ENCODE data around the gene ZNF768. TPM values are rescaled to one million over a fixed set of nuclear protein-coding genes. Genes with fewer than 3 reads are reported as not detected.
"Not testable (repeated sequence)": the region's sequence is repeated elsewhere in the genome, so short reads cannot be mapped to it uniquely, and the experiment has no call there.

Gene ZNF768
- total RNA-seq, 3 donors from 2014 or later, result 53.9 to 70.1 (median 65.9) TPM

GRCh38 chr16:30478766-30479478 lies 47.4 kb downstream of the ZNF768 start:
- no peaks in the 10 kb centered on the region for H3K4me1 ChIP-seq (ENCODE audit: low read depth)
- TF ChIP-seq, protein P1, sequence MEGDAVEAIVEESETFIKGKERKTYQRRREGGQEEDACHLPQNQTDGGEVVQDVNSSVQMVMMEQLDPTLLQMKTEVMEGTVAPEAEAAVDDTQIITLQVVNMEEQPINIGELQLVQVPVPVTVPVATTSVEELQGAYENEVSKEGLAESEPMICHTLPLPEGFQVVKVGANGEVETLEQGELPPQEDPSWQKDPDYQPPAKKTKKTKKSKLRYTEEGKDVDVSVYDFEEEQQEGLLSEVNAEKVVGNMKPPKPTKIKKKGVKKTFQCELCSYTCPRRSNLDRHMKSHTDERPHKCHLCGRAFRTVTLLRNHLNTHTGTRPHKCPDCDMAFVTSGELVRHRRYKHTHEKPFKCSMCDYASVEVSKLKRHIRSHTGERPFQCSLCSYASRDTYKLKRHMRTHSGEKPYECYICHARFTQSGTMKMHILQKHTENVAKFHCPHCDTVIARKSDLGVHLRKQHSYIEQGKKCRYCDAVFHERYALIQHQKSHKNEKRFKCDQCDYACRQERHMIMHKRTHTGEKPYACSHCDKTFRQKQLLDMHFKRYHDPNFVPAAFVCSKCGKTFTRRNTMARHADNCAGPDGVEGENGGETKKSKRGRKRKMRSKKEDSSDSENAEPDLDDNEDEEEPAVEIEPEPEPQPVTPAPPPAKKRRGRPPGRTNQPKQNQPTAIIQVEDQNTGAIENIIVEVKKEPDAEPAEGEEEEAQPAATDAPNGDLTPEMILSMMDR (IDR thresholded peaks at IDR 0.05), result no peak
- ATAC-seq (no peak), DNase-seq (no peak)
- no peaks in the 10 kb centered on the region for H3K36me3 ChIP-seq (ENCODE audit: low read depth)
- intact Hi-C loops (cut with DNase I, micrococcal nuclease), result no loop called here
- no peak overlapping the region for H3K4me3 ChIP-seq
- H3K9me3 ChIP-seq, result no peaks in the 10 kb centered on the region

DNA sequence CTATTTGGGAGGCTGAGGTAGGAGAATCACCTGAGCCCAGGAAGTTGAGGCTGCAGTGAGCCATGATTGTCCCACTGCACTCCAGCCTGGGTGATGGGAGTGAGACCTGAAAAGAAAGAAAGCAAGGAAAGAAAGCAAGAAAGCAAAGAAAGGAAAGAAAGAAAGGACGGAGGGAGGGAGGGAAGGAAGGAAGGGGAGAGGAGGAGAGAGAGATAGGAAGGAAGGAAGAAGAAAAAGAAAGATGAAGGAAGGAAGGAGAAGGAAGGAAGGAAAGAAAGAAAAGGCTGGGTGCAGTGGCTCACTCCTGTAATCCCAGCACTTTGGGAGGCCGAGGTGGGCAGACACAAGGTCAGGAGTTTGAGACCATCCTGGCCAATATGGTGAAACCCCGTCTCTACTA lies 48.6 kb downstream of the ZNF768 start:
- H3K4me1 ChIP-seq (ENCODE audit: low read depth); H3K4me3 ChIP-seq; DNase-seq; H3K36me3 ChIP-seq (ENCODE audit: low read depth); ATAC-seq; H3K9me3 ChIP-seq; intact Hi-C loops (cut with DNase I, micrococcal nuclease): not testable (repeated sequence)

GRCh38 chr16:30476991-30477390 lies 49.4 kb downstream of the ZNF768 start:
- no peaks in the 10 kb centered on the region for H3K36me3 ChIP-seq (ENCODE audit: low read depth)
- H3K9me3 ChIP-seq, result no peaks in the 10 kb centered on the region
- ATAC-seq, result no peak
- no peak overlapping the region for H3K4me3 ChIP-seq
- TF ChIP-seq, protein P1 (IDR thresholded peaks at IDR 0.05), result no peak
- intact Hi-C loops (cut with DNase I, micrococcal nuclease), result no loop called here
- DNase-seq, result no peak
- no peaks in the 10 kb centered on the region for H3K4me1 ChIP-seq (ENCODE audit: low read depth)

DNA sequence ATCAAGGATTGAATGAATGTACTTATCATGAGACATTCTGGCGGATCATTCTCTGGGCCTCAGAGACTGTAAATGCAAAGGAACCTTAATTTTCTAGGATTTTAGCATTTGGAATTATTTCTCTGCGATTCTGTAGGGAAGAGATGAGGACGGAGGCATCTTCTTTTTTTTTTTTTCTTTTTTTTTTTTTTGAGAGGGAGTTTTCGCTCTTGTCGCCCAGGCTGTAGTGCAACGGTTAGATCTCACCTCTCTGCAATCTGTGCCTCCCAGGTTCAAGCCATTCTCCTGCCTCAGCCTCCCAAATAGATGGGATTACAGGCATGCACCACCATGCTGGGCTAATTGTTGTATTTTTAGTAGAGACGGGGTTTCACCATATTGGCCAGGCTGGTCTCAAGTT lies 51.7 kb downstream of the ZNF768 start:
- TF ChIP-seq, protein P1 (IDR thresholded peaks at IDR 0.05), result no peak
- Histone ChIP-seq H3K4me3 (no peak overlapping the region), H3K4me1 (ENCODE audit: low read depth) (no peaks in the 10 kb centered on the region), H3K9me3 (no peaks in the 10 kb centered on the region), H3K36me3 (ENCODE audit: low read depth) (no peaks in the 10 kb centered on the region)
- intact Hi-C loops (cut with DNase I, micrococcal nuclease), result no loop called here
- ATAC-seq, result no peak
- no peak for DNase-seq

DNA sequence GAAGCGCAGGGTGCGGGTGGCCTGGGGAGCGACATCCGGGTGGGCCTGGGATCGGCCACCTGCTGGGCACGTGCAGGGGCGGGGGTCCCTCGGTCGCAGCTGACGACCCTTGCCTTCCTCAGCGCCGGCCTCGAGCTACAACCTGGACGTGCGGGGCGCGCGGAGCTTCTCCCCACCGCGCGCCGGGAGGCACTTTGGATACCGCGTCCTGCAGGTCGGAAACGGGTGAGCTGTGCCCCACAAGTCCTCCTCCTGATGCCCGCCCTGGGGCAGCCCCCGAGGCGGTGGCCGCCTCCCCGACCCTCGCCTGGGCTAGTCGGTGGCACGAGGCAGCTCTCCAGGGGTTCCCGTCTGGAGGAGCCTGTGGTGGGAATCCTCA lies 52.3 kb downstream of the ZNF768 start:
- Histone ChIP-seq H3K36me3 (ENCODE audit: low read depth) (no peaks in the 10 kb centered on the region), H3K9me3 (no peaks in the 10 kb centered on the region), H3K4me3 (no peak overlapping the region), H3K4me1 (ENCODE audit: low read depth) (no peaks in the 10 kb centered on the region)
- TF ChIP-seq, protein P1 (IDR thresholded peaks at IDR 0.05), result no peak
- DNase-seq (peak in 1 of 3 donors; percentile 54), ATAC-seq (no peak)
- intact Hi-C loops (cut with DNase I, micrococcal nuclease), result no loop called here

Small RNA genes within 50 kb of the gene (microRNA-seq; reads per million reads assigned to microRNA genes)
- gene MIR4518, result not detected

Other genes starting within 250 kb of the ZNF768 start
- 10 to 100 TPM; 53.4 to 57.9 (median 53.5) TPM for gene CD2BP2, start 171.3 kb downstream of the ZNF768 start, total RNA-seq
- 10 to 100 TPM; 46.4 to 48.8 (median 47.5) TPM for gene TBC1D10B, start 156.1 kb downstream of the ZNF768 start, total RNA-seq
- 1 to 10 TPM in 2 of 3 donors, not detected in 1; 1.1 to 1.6 TPM for gene MYL11, start 151.8 kb downstream of the ZNF768 start, total RNA-seq
- 1 to 10 TPM; 5.6 to 6.1 (median 6.0) TPM for gene SEPTIN1, start 144.0 kb downstream of the ZNF768 start, total RNA-seq
- 10 to 100 TPM in 1 of 3 donors, 1 to 10 TPM in 2; 6.5 to 13.7 (median 6.6) TPM for gene ZNF48, start 131.1 kb downstream of the ZNF768 start, total RNA-seq
- gene ZNF771, start 119.0 kb downstream of the ZNF768 start, total RNA-seq, result 10 to 100 TPM in 1 of 3 donors, 1 to 10 TPM in 2; 3.8 to 11.6 (median 4.3) TPM
- gene DCTPP1, start 96.5 kb downstream of the ZNF768 start, total RNA-seq, result 10 to 100 TPM; 43.7 to 95.8 (median 89.1) TPM
- 100 to 1,000 TPM; 107 to 185 (median 142) TPM for gene SEPHS2, start 80.7 kb downstream of the ZNF768 start, total RNA-seq
- gene ITGAL, start 53.8 kb downstream of the ZNF768 start, total RNA-seq, result 10 to 100 TPM in 1 of 3 donors, 1 to 10 TPM in 2; 8.1 to 14.8 (median 8.5) TPM
- gene ZNF747, start 8.3 kb upstream of the ZNF768 start, total RNA-seq, result 10 to 100 TPM in 2 of 3 donors, 1 to 10 TPM in 1; 9.2 to 13.8 (median 10.5) TPM
- gene ZNF764, start 31.8 kb upstream of the ZNF768 start, total RNA-seq, result 10 to 100 TPM; 11.2 to 20.2 (median 12.7) TPM
- gene ZNF688, start 45.1 kb upstream of the ZNF768 start, total RNA-seq, result 10 to 100 TPM; 17.0 to 23.0 (median 20.7) TPM
- gene ZNF785, start 59.1 kb upstream of the ZNF768 start, total RNA-seq, result 10 to 100 TPM; 14.7 to 28.4 (median 24.8) TPM
- 10 to 100 TPM in 2 of 3 donors, 1 to 10 TPM in 1; 7.6 to 10.7 (median 10.5) TPM for gene ZNF689, start 83.8 kb upstream of the ZNF768 start, total RNA-seq
- 10 to 100 TPM; 42.1 to 65.6 (median 45.6) TPM for gene PRR14, start 124.4 kb upstream of the ZNF768 start, total RNA-seq
- 10 to 100 TPM; 82.6 to 97.1 (median 85.8) TPM for gene FBRS, start 131.9 kb upstream of the ZNF768 start, total RNA-seq
- gene SRCAP, start 172.6 kb upstream of the ZNF768 start, total RNA-seq, result 10 to 100 TPM; 64.8 to 88.9 (median 65.4) TPM
- 10 to 100 TPM; 32.1 to 37.6 (median 33.0) TPM for gene PHKG2, start 221.9 kb upstream of the ZNF768 start, total RNA-seq
- 1 to 10 TPM; 4.6 to 5.5 (median 5.1) TPM for gene CFAP119, start 235.5 kb upstream of the ZNF768 start, total RNA-seq
- gene RNF40, start 235.8 kb upstream of the ZNF768 start, total RNA-seq, result 100 to 1,000 TPM in 1 of 3 donors, 10 to 100 TPM in 2; 87.6 to 110 (median 96.3) TPM